ENCODE measurements around the gene DPYSL5. TPM values are rescaled to one million over a fixed set of nuclear protein-coding genes. Genes with fewer than 3 reads are reported as not detected.

The DPYSL5 gene
- total and polyA plus RNA-seq, 9 of the 15 experiments (the other 6 are each of a cell fraction or from before 2014, with no cell fraction given) = 0.06 TPM; not detected in 8

DNA sequence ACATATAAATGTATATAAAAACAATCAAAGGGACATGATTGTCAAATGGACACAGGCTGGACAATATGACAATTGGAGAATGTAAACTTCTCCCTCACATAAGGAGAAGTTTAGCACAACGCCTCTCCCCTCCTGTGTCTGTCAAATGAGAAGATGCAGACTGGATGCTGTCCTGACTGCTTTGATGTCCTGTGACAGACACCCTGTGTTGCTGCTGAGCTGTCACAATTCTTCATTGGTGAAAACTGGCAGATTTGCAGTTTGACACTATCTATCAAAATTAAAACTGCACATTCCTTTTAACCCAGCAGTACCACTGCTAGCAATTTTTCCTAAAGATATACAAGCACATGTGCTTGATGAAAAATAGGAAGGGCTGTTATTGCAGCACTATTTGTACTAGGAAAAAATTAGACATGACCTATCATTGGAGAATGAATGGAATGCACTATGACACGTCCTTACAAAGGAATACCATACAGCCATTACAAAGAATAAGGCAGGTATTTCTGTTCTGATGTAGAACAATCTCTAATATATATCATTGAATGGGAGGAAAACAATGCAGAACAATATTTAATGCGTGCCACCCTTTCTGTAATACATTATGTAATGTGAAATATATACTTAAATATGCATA is 12.4 kb downstream of the DPYSL5 start:
- no peak overlapping the region for H3K4me3 ChIP-seq
- H3K9ac ChIP-seq (ENCODE audit: insufficient read depth in 1 of 2, low read depth in 2 of 2, low read length in 2 of 2) = no peak overlapping the region
- no peak overlapping the region for H2AFZ ChIP-seq (ENCODE audit: low read depth, low read length)
- H3K4me2 ChIP-seq (ENCODE audit: insufficient read depth, low read length) = no peak overlapping the region
- no peaks in the 10 kb centered on the region for H3K4me1 ChIP-seq (replicated peaks in 1 of 2; ENCODE audit: control insufficient read depth in 2 of 2, insufficient read depth in 2 of 2, low read length in 2 of 2)
- DNase-seq (ENCODE audit: extremely low read depth in 1 of 4, low spot score in 3 of 4) (no peak), ATAC-seq (no peak), FAIRE-seq (no peak)
- in situ Hi-C loops (cut with MboI) = no loop called here
- H3K79me2 ChIP-seq (ENCODE audit: control insufficient read depth, insufficient read depth, low read length) = no peaks in the 10 kb centered on the region
- H3K27ac ChIP-seq (ENCODE audit: extremely low read depth, low read depth, low read length) = no peak overlapping the region
- no peaks in the 10 kb centered on the region for H3K9me3 ChIP-seq (replicated peaks; ENCODE audit: control insufficient read depth, insufficient read depth, low read depth, low read length)
- H3K27me3 ChIP-seq (ENCODE audit: control insufficient read depth in 2 of 2, insufficient read depth in 2 of 2, low read length in 2 of 2) = peaks cover 25 to 38% of the 10 kb centered on the region in 2 experiments
- no peaks in the 10 kb centered on the region for H3K9me1 ChIP-seq (ENCODE audit: control insufficient read depth, insufficient read depth, low read length)
- POLR2A ChIA-PET = interaction anchor here (1.1 kb wide), 1 partner anchor 23 kb away, joined by 3 read pairs; no protein-coding TSS in a partner anchor
- H3K36me3 ChIP-seq (ENCODE audit: control insufficient read depth, insufficient read depth, low read length) = no peaks in the 10 kb centered on the region
- WGBS (ENCODE audit: insufficient coverage, low coverage, missing lambda C conversion rate) = 0% methylated on average over 3 of the region's 3 CpGs
- CTCF ChIA-PET (ENCODE audit: low intra/inter-chr PET ratio) = no interaction called here
- peaks cover 2% of the 10 kb centered on the region; the same call in 1 of the 2 replicates for H4K20me1 ChIP-seq (replicated peaks; ENCODE audit: control insufficient read depth, insufficient read depth, low read length)
- intact Hi-C loops (cut with micrococcal nuclease) = no loop called here
- BruUV-seq (replicated peaks) = no TSS peak
- TF ChIP-seq SREBF1 (IDR thresholded peaks at IDR 0.05; ENCODE audit: borderline replicate concordance, low read depth, low read length) (no peak), MIER1 (IDR thresholded peaks at IDR 0.05; ENCODE audit: low read depth) (no peak), CBX3 (IDR thresholded peaks at IDR 0.05; ENCODE audit: borderline replicate concordance in 1 of 2, low read length in 2 of 2) (no peak), RFX1 (IDR thresholded peaks at IDR 0.05) (no peak), ZC3H11A (IDR thresholded peaks at IDR 0.05; ENCODE audit: low read depth, low read length) (no peak), ZNF197 (CRISPR knock-in tag; IDR thresholded peaks at IDR 0.05; ENCODE audit: low read depth) (no peak), MAFG (tag; conservative IDR thresholded peaks at IDR 0.05) (no peak), TCF3 (CRISPR knock-in tag; IDR thresholded peaks at IDR 0.05) (no peak), CBX2 (IDR thresholded peaks at IDR 0.05; ENCODE audit: insufficient read depth, low read length, poor library complexity, severe bottlenecking) (no peak), PCBP2 (IDR thresholded peaks at IDR 0.05; ENCODE audit: low read depth, low read length, poor library complexity, severe bottlenecking) (no peak), ZNF184 (CRISPR knock-in tag; IDR thresholded peaks at IDR 0.05) (no peak), SMAD4 (CRISPR knock-in tag; conservative IDR thresholded peaks at IDR 0.05) (no peak)
- TF ChIP-seq, protein P1, sequence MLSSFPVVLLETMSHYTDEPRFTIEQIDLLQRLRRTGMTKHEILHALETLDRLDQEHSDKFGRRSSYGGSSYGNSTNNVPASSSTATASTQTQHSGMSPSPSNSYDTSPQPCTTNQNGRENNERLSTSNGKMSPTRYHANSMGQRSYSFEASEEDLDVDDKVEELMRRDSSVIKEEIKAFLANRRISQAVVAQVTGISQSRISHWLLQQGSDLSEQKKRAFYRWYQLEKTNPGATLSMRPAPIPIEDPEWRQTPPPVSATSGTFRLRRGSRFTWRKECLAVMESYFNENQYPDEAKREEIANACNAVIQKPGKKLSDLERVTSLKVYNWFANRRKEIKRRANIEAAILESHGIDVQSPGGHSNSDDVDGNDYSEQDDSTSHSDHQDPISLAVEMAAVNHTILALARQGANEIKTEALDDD (IDR thresholded peaks at IDR 0.05) = no peak
- TF ChIP-seq, protein P2, sequence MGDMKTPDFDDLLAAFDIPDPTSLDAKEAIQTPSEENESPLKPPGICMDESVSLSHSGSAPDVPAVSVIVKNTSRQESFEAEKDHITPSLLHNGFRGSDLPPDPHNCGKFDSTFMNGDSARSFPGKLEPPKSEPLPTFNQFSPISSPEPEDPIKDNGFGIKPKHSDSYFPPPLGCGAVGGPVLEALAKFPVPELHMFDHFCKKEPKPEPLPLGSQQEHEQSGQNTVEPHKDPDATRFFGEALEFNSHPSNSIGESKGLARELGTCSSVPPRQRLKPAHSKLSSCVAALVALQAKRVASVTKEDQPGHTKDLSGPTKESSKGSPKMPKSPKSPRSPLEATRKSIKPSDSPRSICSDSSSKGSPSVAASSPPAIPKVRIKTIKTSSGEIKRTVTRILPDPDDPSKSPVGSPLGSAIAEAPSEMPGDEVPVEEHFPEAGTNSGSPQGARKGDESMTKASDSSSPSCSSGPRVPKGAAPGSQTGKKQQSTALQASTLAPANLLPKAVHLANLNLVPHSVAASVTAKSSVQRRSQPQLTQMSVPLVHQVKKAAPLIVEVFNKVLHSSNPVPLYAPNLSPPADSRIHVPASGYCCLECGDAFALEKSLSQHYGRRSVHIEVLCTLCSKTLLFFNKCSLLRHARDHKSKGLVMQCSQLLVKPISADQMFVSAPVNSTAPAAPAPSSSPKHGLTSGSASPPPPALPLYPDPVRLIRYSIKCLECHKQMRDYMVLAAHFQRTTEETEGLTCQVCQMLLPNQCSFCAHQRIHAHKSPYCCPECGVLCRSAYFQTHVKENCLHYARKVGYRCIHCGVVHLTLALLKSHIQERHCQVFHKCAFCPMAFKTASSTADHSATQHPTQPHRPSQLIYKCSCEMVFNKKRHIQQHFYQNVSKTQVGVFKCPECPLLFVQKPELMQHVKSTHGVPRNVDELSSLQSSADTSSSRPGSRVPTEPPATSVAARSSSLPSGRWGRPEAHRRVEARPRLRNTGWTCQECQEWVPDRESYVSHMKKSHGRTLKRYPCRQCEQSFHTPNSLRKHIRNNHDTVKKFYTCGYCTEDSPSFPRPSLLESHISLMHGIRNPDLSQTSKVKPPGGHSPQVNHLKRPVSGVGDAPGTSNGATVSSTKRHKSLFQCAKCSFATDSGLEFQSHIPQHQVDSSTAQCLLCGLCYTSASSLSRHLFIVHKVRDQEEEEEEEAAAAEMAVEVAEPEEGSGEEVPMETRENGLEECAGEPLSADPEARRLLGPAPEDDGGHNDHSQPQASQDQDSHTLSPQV (IDR thresholded peaks at IDR 0.05) = no peak
- TF ChIP-seq, protein P3, sequence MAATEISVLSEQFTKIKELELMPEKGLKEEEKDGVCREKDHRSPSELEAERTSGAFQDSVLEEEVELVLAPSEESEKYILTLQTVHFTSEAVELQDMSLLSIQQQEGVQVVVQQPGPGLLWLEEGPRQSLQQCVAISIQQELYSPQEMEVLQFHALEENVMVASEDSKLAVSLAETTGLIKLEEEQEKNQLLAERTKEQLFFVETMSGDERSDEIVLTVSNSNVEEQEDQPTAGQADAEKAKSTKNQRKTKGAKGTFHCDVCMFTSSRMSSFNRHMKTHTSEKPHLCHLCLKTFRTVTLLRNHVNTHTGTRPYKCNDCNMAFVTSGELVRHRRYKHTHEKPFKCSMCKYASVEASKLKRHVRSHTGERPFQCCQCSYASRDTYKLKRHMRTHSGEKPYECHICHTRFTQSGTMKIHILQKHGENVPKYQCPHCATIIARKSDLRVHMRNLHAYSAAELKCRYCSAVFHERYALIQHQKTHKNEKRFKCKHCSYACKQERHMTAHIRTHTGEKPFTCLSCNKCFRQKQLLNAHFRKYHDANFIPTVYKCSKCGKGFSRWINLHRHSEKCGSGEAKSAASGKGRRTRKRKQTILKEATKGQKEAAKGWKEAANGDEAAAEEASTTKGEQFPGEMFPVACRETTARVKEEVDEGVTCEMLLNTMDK (IDR thresholded peaks at IDR 0.05; ENCODE audit: borderline replicate concordance, insufficient read depth, low read depth, low read length, poor library complexity, severe bottlenecking) = no peak

All from K562 (cell line).